IPS-15b (cell line): Measurements from ENCODE around the gene MGA.

Experiments
- H3K27me3 ChIP-seq: one replicate; pipeline ENCODE4 v1.6.1; 2013; ENCODE audit warnings: low read length; ENCODE audit not compliant: control insufficient read depth, insufficient read depth
- H3K36me3 ChIP-seq: one replicate; pipeline ENCODE4 v1.6.1; 2013; ENCODE audit warnings: low read length; ENCODE audit not compliant: control insufficient read depth, insufficient read depth
- H3K4me1 ChIP-seq: one replicate; pipeline ENCODE4 v1.6.1; 2013; ENCODE audit warnings: mild to moderate bottlenecking, low read length; ENCODE audit not compliant: control insufficient read depth, insufficient read depth
- H3K4me3 ChIP-seq: one replicate; pipeline ENCODE4 v1.5.1; 2013; ENCODE audit warnings: low read depth, low read length
- H3K9ac ChIP-seq: one replicate; pipeline ENCODE4 v1.6.1; 2013; ENCODE audit warnings: low read depth, mild to moderate bottlenecking, low read length
- H3K9me3 ChIP-seq: one replicate; pipeline ENCODE4 v1.6.1; 2013; ENCODE audit warnings: mild to moderate bottlenecking, low read length; ENCODE audit not compliant: control insufficient read depth, insufficient read depth

Gene MGA

DNA sequence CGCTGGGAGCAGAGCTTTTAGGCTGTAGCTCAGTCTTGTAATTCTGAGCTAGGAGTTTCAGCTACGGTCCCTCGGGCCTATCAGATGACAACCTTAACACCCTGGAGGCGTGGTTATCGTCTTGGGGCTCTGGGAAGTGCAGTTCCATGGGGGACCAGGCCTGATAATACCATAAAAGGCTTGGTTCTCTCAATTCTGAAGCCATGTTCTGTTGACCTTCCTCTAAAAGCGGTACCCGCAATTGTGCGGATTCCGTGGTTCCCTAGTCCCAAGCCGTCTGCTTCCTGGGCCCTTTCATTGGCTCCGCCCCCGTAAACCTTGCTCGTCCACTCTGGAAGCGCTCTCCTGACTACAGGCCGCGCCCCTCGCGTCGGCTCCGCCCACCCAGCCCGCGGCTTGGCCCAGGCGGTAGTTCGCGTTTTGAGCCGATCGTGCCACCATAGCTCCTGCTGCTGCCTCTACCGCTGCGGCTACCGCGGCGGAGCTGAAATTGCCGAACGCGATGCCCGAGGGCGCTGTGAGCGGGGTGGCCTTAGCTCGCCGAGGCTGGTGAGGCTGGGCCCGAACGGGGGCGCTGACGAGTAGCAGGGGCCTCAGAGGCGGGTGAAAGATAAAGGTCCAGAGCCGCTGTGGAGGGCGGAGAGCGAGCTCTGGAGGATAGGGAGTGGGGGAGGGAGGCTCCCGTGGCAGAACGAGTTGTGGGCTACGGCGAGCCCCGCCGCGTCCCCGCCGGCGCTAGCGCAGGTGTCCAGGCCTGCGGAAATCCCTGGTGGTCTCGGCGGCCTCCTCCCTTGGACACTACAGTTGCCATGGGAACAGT is 114.1 kb downstream of the MGA start, which contains the start of gene MAPKBP1:
MAPKBP1 (plus strand) TSS at position 423 of the 820 bp plus-strand sequence. CDS start 792 bp downstream, outside the sequence.
- no peaks in the 10 kb centered on the region for H3K36me3 ChIP-seq
- H3K9me3 ChIP-seq: no peaks in the 10 kb centered on the region
- H3K4me3 ChIP-seq: peak within 1 kb of the TSS; percentile 86
- peak within 1 kb of the TSS; percentile 84 for H3K9ac ChIP-seq
- peaks cover 19% of the 10 kb centered on the region for H3K4me1 ChIP-seq
- H3K27me3 ChIP-seq: no peaks in the 10 kb centered on the region

DNA sequence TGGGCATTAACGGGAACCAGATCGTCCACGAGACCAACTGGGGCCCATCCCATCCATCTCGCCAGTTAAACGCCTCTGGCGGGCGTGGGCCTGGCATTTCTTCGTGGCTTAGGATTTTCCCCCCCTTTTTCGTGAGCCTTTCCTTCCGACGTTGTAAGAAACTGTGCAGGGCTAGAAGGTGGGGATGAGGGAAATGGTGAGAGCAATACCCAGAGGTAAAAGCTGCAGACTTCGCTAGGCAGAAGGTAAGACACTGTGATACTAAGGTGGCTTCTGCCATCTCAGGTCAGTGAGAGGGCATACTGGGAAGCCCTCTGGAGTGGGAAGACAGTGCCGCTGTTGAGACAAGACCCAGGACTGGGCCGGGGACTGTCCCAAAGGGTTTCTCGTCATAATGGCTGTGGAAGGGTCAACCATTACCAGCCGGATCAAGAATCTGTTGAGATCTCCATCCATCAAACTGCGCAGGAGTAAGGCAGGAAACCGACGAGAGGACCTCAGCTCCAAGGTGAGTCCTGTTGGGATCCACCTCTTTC is 114.7 kb downstream of the MGA start:
- Histone ChIP-seq H3K4me3 (peak overlapping the region; percentile 86), H3K9me3 (no peaks in the 10 kb centered on the region), H3K36me3 (no peaks in the 10 kb centered on the region), H3K27me3 (no peaks in the 10 kb centered on the region), H3K9ac (peak overlapping the region; percentile 84), H3K4me1 (peaks cover 19% of the 10 kb centered on the region)

DNA sequence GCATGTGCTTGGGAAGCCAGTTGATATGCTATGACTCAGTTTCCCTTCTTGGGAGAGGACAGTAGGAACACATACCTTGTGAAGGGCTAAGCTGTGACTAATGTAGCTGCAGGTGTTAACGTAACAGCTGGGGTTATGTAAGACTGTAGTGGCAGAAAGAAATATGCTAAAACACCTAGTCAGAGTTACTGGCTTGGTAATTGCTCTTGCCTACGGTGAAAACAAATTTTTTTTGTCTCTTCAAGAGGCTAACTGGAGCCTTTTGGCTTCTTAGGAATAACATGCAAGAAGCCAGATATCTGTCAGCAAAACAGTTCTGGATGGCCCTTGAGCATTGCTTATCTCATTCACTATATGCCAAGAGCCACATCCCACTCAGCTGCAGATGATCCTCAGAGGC is 115.4 kb downstream of the MGA start:
- Histone ChIP-seq H3K36me3 (no peaks in the 10 kb centered on the region), H3K9me3 (no peaks in the 10 kb centered on the region), H3K4me1 (peaks cover 19% of the 10 kb centered on the region), H3K9ac (no peak overlapping the region), H3K4me3 (peak overlapping the region; percentile 86), H3K27me3 (no peaks in the 10 kb centered on the region)

DNA sequence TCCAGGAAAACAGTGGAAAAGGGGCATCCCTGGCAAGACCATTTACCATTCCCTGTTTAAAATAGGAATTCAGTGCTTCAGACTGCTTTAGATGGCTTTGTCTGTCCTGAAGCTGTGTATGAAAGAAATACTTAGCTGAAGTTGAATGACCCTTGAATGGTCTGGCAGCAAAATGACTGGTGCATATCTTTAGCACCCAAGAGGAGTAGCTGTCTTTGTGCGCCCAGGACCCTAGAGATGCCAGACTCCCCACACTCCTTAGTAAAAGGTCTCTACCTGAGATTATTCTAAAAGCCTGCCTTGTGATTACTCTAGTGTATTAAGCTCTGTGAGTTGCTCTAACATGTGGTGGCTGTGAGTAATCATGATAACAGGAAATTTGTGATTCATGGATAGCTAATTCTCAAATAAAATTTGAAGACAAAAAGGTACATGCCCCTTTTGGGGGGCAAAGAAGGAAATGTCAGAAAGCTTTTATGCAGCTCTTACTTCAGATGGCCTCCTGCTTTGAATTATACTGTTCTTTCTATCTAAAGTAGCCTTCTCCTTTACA is 117.3 kb downstream of the MGA start:
- Histone ChIP-seq H3K9me3 (no peaks in the 10 kb centered on the region), H3K27me3 (no peaks in the 10 kb centered on the region), H3K4me3 (no peak overlapping the region), H3K4me1 (peaks cover 22% of the 10 kb centered on the region), H3K36me3 (no peaks in the 10 kb centered on the region), H3K9ac (no peak overlapping the region)

DNA sequence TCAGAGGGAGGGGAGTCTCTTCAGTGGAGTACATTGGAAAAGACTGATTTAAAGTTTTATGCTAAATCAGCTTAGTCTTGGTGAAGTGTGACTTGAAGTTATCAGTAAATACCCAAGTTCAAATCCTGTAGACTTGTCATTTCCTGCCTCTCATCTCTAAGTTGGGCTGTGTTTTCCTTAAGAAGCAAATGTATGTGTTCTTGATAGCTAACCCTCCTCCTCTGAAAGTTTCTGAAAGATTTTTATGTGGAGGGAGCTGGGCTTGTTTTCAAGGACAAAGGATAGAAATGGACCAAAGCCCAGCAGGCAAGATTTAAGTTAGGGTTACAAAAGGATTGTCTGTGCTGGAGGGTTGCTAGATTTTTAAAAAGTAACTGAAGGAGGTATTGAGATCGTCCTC is 118.3 kb downstream of the MGA start:
- Histone ChIP-seq H3K27me3 (no peaks in the 10 kb centered on the region), H3K36me3 (no peaks in the 10 kb centered on the region), H3K4me1 (peaks cover 15% of the 10 kb centered on the region), H3K4me3 (no peak overlapping the region), H3K9ac (no peak overlapping the region), H3K9me3 (no peaks in the 10 kb centered on the region)

DNA sequence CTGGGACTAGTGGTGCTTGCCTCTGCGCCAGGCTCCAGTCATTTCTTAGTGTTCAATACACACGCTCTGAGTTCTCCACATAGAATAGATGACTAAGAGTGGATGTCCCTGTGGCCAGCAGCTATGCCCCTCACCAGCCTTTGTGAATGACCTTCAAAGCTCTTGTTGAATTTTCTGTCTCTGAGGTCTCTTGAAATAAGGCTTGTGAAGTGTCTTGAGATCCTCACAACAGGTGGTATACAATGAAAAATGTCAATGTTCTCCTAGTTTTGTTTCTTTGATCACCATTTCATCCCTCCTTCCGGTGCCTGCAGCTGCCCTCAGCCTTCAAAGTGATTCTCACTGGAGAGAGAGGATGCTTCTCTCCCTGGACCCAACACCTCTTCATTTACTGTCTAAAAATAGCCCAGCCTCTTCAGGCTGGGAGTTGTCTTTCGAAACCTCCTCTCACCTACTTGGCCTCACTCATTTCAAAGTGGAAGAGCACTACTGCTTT is 119.5 kb downstream of the MGA start:
- Histone ChIP-seq H3K9ac (no peak overlapping the region), H3K9me3 (no peaks in the 10 kb centered on the region), H3K4me1 (peaks cover 14% of the 10 kb centered on the region), H3K36me3 (no peaks in the 10 kb centered on the region), H3K4me3 (no peak overlapping the region), H3K27me3 (no peaks in the 10 kb centered on the region)

DNA sequence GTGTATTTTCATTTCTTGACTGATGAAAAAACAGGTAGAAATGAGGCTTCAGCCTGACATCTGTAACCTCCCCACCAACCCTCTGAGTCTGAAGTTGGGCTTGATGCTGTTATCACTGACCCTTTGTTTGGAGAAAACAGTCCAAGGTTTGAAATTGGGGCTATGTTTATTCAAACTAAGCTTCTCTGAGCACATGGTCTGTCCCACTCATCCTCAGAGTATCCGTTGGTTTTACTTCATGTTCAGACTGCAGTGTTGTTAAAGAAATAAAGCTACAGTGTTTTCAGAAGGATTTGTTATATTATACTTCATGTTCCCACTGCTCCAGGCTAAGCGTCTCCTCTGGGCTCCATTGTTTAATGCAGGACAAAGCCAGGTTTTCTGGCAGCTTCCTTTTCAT is 120.1 kb downstream of the MGA start:
- peaks cover 13% of the 10 kb centered on the region for H3K4me1 ChIP-seq
- H3K4me3 ChIP-seq: no peak overlapping the region
- no peak overlapping the region for H3K9ac ChIP-seq
- H3K9me3 ChIP-seq: no peaks in the 10 kb centered on the region
- H3K36me3 ChIP-seq: no peaks in the 10 kb centered on the region
- H3K27me3 ChIP-seq: no peaks in the 10 kb centered on the region

DNA sequence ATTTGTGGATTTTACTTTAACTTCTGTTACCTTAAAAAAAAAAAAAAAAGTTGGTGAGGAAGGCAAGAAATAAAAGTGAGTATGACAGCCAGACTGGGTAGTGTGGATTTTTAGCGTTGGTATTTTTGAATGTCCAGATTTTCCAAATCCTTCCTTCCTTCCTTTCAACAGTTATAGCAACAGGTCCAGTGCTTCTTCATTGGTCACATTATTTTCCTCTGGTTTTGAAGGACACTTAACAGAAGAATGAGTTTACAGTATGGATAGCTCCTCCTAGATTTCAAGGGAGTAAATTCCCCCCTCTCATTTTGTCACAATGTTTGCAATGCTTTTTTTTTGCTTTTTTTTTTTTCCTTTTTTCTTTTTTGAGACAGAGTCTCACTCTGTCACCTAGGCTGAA is 120.5 kb downstream of the MGA start:
- H3K9me3 ChIP-seq: no peaks in the 10 kb centered on the region
- no peak overlapping the region for H3K9ac ChIP-seq
- H3K27me3 ChIP-seq: no peaks in the 10 kb centered on the region
- H3K36me3 ChIP-seq: no peaks in the 10 kb centered on the region
- H3K4me3 ChIP-seq: no peak overlapping the region
- peaks cover 8% of the 10 kb centered on the region for H3K4me1 ChIP-seq

DNA sequence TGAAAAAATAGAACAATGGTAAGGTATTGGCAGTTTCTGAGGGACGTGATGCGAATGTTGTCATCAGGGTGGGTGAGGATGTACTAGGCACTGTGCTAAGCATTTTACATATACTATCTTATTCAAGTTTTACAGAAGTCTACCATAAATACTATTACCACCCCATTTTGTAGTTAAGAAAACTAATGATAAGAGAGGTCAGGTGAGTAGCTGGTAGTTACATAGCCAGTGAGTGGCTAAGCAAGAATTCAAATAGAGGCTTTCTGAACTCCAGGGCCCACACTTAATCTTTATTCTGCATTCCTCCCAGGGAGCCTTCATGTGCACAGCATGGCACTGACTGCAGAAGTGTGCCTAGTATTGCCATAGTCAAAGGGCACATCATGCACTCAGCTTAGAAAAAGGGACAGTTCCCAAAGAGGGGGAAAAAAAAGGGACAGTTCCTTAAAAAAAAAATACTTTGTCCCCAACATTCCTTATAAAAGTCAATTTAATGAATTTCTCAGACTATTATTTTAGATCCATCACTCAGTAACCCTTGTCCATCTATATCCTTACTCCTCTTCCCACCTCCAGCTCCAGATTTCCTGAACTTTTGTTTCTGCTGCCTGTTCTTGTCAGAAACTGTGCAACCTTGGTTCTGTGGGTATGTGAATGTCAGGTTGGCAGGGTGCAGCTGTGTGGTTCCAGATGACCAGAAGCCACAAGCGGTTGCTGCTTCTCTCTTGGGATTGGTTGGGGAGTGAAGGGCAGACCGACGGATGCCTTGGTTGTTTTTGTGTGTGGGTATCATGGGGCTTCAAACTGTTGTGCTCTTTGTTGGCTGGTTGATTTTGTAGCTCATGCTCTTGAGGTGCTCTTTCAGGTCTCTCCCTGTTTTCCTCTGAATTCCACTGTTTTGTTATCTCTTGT is 122.4 kb downstream of the MGA start:
- Histone ChIP-seq H3K9ac (no peak overlapping the region), H3K4me3 (no peak overlapping the region), H3K36me3 (no peaks in the 10 kb centered on the region), H3K9me3 (no peaks in the 10 kb centered on the region), H3K27me3 (no peaks in the 10 kb centered on the region), H3K4me1 (peaks cover 3% of the 10 kb centered on the region)

DNA sequence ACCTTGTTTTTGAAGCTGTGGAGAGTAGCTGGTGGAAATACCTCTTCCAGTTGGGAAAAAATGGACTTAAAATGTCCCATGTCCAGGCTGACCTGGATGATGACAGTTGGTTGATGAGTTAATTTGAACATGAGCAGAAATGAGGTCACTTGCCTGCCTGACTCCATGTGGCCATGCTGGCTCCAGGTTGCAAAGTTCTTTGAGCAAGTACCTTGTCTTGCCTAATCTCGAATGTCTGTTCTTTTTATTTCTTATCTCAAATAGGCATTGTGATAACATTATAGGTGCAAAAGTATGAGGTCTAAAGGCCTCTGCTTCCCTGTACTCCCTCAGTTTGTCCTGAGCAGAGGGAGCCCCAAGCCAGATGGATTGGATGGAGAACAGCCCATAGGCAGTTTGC is 123.1 kb downstream of the MGA start:
- Histone ChIP-seq H3K9me3 (no peaks in the 10 kb centered on the region), H3K4me3 (no peak overlapping the region), H3K9ac (no peak overlapping the region), H3K4me1 (peaks cover 3% of the 10 kb centered on the region), H3K27me3 (no peaks in the 10 kb centered on the region), H3K36me3 (no peaks in the 10 kb centered on the region)

DNA sequence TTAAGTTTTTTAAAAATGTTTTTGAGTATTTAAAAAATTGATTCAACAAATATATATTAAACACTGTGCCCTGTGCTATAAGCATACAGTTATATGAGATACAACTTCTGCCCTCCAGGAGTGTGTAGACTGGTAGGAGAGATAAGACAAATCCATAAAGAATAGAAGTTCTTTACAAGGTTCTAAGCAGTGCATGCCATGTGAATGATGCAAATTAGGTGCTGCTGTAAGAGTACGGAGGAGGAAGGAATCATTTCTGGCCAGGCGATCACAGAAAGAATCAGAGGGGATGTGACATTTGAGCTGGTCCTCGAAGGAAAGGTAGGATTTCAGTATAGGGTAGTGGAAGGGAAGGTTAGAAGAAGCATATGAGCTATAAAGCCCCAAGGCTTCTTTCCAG is 128.1 kb downstream of the MGA start:
- Histone ChIP-seq H3K4me3 (no peak overlapping the region), H3K9ac (no peak overlapping the region), H3K4me1 (peaks cover 24% of the 10 kb centered on the region), H3K36me3 (no peaks in the 10 kb centered on the region), H3K27me3 (no peaks in the 10 kb centered on the region), H3K9me3 (no peaks in the 10 kb centered on the region)
